IMR-90 (cell line): Measurements from ENCODE around the gene BATF. TPM values are rescaled to one million over a fixed set of nuclear protein-coding genes. Genes with fewer than 3 reads are reported as not detected.

Experiments
- ATAC-seq: fragments of 200-7000 bp; cut with Tn5 transposase; 2 replicates; pipeline ENCODE4 v1.9.1; 2020; ENCODE audit warnings: low read depth, mild to moderate bottlenecking, moderate library complexity
- BruUV-seq: library from RNA; stranded (reverse); fragments of 400-500 nt; replicated peaks from 2 replicates; lab custom pipeline; 2021; lab: Mats Ljungman, UMichigan
- CTCF ChIA-PET: fragments of 300-600 bp; formaldehyde crosslinking; extraction: SDS; loops from one replicate; lab custom pipeline; 2021; ENCODE audit warnings: antibody characterized with exemption; lab: Yijun Ruan, JAX
- POLR2A ChIA-PET: fragments of 300-600 bp; sonication (Branson Sonifier 250); formaldehyde crosslinking; loops from one replicate; lab custom pipeline; 2022; ENCODE audit warnings: antibody characterized with exemption; ENCODE audit not compliant: unreplicated experiment; lab: Charles Lee
- DNase-seq: peaks from one replicate; pipeline ENCODE4 v3.0.0; 2013
- H2AFZ ChIP-seq: replicated peaks from 2 replicates; pipeline ENCODE3; 2013; ENCODE audit warnings: low read length, mild to moderate bottlenecking; ENCODE audit not compliant: poor library complexity
- H2AK5ac ChIP-seq: 2 replicates; pipeline ENCODE4 v1.6.1; 2013; ENCODE audit warnings: low read depth, low read length, inconsistent platforms
- H2AK9ac ChIP-seq: replicated peaks from 2 replicates; pipeline ENCODE3; 2013; ENCODE audit warnings: mild to moderate bottlenecking, low read depth, low read length, moderate library complexity; ENCODE audit not compliant: poor library complexity
- H2BK120ac ChIP-seq: 2 replicates; pipeline ENCODE4 v1.6.1; 2013; ENCODE audit warnings: low read depth, low read length, inconsistent platforms
- H2BK15ac ChIP-seq: 3 replicates; pipeline ENCODE4 v1.6.1; 2013; ENCODE audit warnings: low read depth, low read length, inconsistent platforms
- H2BK20ac ChIP-seq: 2 replicates; pipeline ENCODE4 v1.6.1; 2013; ENCODE audit warnings: low read depth, mild to moderate bottlenecking, inconsistent platforms, low read length, moderate library complexity
- H2BK5ac ChIP-seq: 2 replicates; pipeline ENCODE4 v1.6.1; 2013; ENCODE audit warnings: mild to moderate bottlenecking, low read depth, low read length, inconsistent platforms; ENCODE audit not compliant: poor library complexity, severe bottlenecking
- H3K14ac ChIP-seq: replicated peaks from 2 replicates; pipeline ENCODE4 v1.6.1; 2013; ENCODE audit warnings: low read depth, low read length, inconsistent platforms
- H3K18ac ChIP-seq: 2 replicates; pipeline ENCODE4 v1.6.1; 2013; ENCODE audit warnings: low read depth, low read length, control low read depth
- H3K23ac ChIP-seq: 2 replicates; pipeline ENCODE4 v1.6.1; 2013; ENCODE audit warnings: low read depth, low read length, inconsistent platforms
- H3K27ac ChIP-seq: 2 replicates; pipeline ENCODE4 v1.5.1; 2013; ENCODE audit warnings: mild to moderate bottlenecking, control low read depth, low read length; ENCODE audit not compliant: insufficient read depth
- H3K27me3 ChIP-seq: 2 replicates; pipeline ENCODE4 v1.6.1; 2013; ENCODE audit warnings: low read length; ENCODE audit not compliant: control insufficient read depth, insufficient read depth
- H3K36me3 ChIP-seq: 2 replicates; pipeline ENCODE4 v1.6.1; 2013; ENCODE audit warnings: low read length, mixed read lengths; ENCODE audit not compliant: control insufficient read depth, insufficient read depth
- H3K4ac ChIP-seq: 2 replicates; pipeline ENCODE4 v1.6.1; 2013; ENCODE audit warnings: low read depth, low read length, inconsistent platforms
- H3K4me1 ChIP-seq: 2 replicates; pipeline ENCODE4 v1.6.1; 2013; ENCODE audit warnings: low read length, mixed read lengths; ENCODE audit not compliant: control insufficient read depth, insufficient read depth
- H3K4me2 ChIP-seq: 2 replicates; pipeline ENCODE4 v1.6.1; 2013; ENCODE audit warnings: low read depth, mild to moderate bottlenecking, control low read depth, low read length, moderate library complexity
- H3K4me3 ChIP-seq: 2 replicates; pipeline ENCODE4 v1.5.1; 2013; ENCODE audit warnings: low read depth, mild to moderate bottlenecking, control low read depth, low read length, moderate library complexity; ENCODE audit not compliant: insufficient read depth
- H3K56ac ChIP-seq: 2 replicates; pipeline ENCODE4 v1.6.1; 2013; ENCODE audit warnings: low read length, inconsistent platforms; ENCODE audit not compliant: insufficient read depth; ENCODE audit errors: extremely low read depth
- H3K79me1 ChIP-seq, 2 experiments: 2 replicates each; pipeline ENCODE4 v1.6.1; 2013; ENCODE audit warnings: low read length in 2 of 2, inconsistent platforms in 1 of 2, low read depth in 1 of 2
- H3K9ac ChIP-seq: 2 replicates; pipeline ENCODE4 v1.6.1; 2013; ENCODE audit warnings: low read depth, low read length, control low read depth
- H3K9me1 ChIP-seq: 2 replicates; pipeline ENCODE4 v1.6.1; 2013; ENCODE audit warnings: low read length, inconsistent platforms; ENCODE audit not compliant: insufficient read depth
- H3K9me3 ChIP-seq: 2 replicates; pipeline ENCODE4 v1.6.1; 2013; ENCODE audit warnings: low read length; ENCODE audit not compliant: control insufficient read depth, insufficient read depth
- H4K20me1 ChIP-seq: 2 replicates; pipeline ENCODE4 v1.6.1; 2013; ENCODE audit warnings: low read length, inconsistent platforms; ENCODE audit not compliant: insufficient read depth
- H4K5ac ChIP-seq: 2 replicates; pipeline ENCODE4 v1.6.1; 2013; ENCODE audit warnings: mild to moderate bottlenecking, low read depth, low read length, control low read depth
- H4K8ac ChIP-seq, 2 experiments: 2 replicates each; pipeline ENCODE4 v1.6.1; 2013; ENCODE audit warnings: low read depth in 2 of 2, low read length in 2 of 2, control low read depth in 1 of 2, inconsistent platforms in 1 of 2
- H4K91ac ChIP-seq: 2 replicates; pipeline ENCODE4 v1.6.1; 2013; ENCODE audit warnings: low read depth, low read length, inconsistent platforms; ENCODE audit not compliant: insufficient read depth
- BHLHE40 ChIP-seq: fragments of 150-350 bp; IDR thresholded peaks from 2 replicates; pipeline ENCODE4 v1.6.1; 2016; ENCODE audit warnings: mild to moderate bottlenecking, low read depth, low read length
- CEBPB ChIP-seq: IDR thresholded peaks from 2 replicates; pipeline ENCODE4 v1.6.1; 2012; ENCODE audit warnings: low read depth, low read length, improper control_type of control experiment
- ELK1 ChIP-seq: fragments of 150-350 bp; IDR thresholded peaks from 2 replicates; pipeline ENCODE4 v1.6.1; 2016; ENCODE audit warnings: low read depth, mild to moderate bottlenecking, low read length, moderate library complexity, borderline replicate concordance
- MAZ ChIP-seq: IDR thresholded peaks from 2 replicates; pipeline ENCODE4 v1.6.1; 2012; ENCODE audit warnings: low read depth, mild to moderate bottlenecking, low read length, improper control_type of control experiment, moderate library complexity, borderline replicate concordance
- MXI1 ChIP-seq: IDR thresholded peaks from 2 replicates; pipeline ENCODE4 v1.6.1; 2012; ENCODE audit warnings: low read depth, mild to moderate bottlenecking, low read length, moderate library complexity, borderline replicate concordance
- NFE2L2 ChIP-seq: fragments of 150-350 bp; IDR thresholded peaks from 2 replicates; pipeline ENCODE4 v1.6.1; 2016; ENCODE audit warnings: low read depth, mild to moderate bottlenecking, low read length
- POLR2A ChIP-seq: IDR thresholded peaks from 2 replicates; pipeline ENCODE4 v1.6.1; 2012; ENCODE audit warnings: mild to moderate bottlenecking, low read depth, low read length
- RAD21 ChIP-seq: IDR thresholded peaks from 2 replicates; pipeline ENCODE4 v1.6.1; 2012; ENCODE audit warnings: low read length, improper control_type of control experiment
- RCOR1 ChIP-seq: IDR thresholded peaks from 2 replicates; pipeline ENCODE4 v1.6.1; 2012; ENCODE audit warnings: mild to moderate bottlenecking, low read length, improper control_type of control experiment; ENCODE audit not compliant: insufficient replicate concordance
- RFX5 ChIP-seq: IDR thresholded peaks from 2 replicates; pipeline ENCODE4 v1.8.0; 2012; ENCODE audit warnings: low read depth, mild to moderate bottlenecking, low read length, moderate library complexity
- USF2 ChIP-seq: fragments of 150-350 bp; IDR thresholded peaks from 2 replicates; pipeline ENCODE4 v1.6.1; 2017; ENCODE audit warnings: mild to moderate bottlenecking, antibody characterized with exemption, low read length, low read depth
- WGBS, 2 experiments: methylation state at CpG; one replicate each; pipeline versions ENCODE4 v1.1.5 to v1.1.7; 2013; ENCODE audit warnings: missing lambda C conversion rate in 2 of 2; ENCODE audit not compliant: insufficient read length in 1 of 2; ENCODE audit errors: extremely low coverage in 2 of 2; 5-methylcytosine and 5-hydroxymethylcytosine counted together
- dilution Hi-C: fragments of 300-500 bp; cut with HindIII; formaldehyde crosslinking; loops from one replicate; pipeline ENCODE4 v1.14.3; 2018; ENCODE audit warnings: low sequenced_read_pairs; ENCODE audit not compliant: unreplicated experiment
- in situ Hi-C: fragments of 300-500 bp; cut with MboI; formaldehyde crosslinking; loops from 3 replicates; pipeline ENCODE4 v1.14.3; 2019; ENCODE audit warnings: low sequenced_read_pairs, inconsistent platforms, mixed read lengths
- intact Hi-C: fragments of 100-400 bp; cut with micrococcal nuclease; formaldehyde crosslinking; loops from 2 replicates; pipeline ENCODE4 v1.10.0; 2022
- polyA plus RNA-seq, 3 experiments: library from polyadenylated mRNA; depleted of rRNA; stranded (reverse); fragments of >200 nt; gene quantifications; 2 replicates each; pipeline ENCODE4 v1.2.3, GENCODE V29; 2012; ENCODE audit warnings: low replicate concordance in 1 of 3
- total RNA-seq: library from RNA; depleted of rRNA; stranded (reverse); fragments of >200 nt; gene quantifications from 2 replicates; pipeline ENCODE4 v1.2.3, GENCODE V29; 2012

BATF gene
- total and polyA plus RNA-seq, 2 of the 4 experiments (the other 2 are of a cell fraction) = not detected

- Histone ChIP-seq H4K8ac (no peak overlapping the region), H3K27me3 (no peaks in the 10 kb centered on the region), H2AK9ac (no peak overlapping the region), H2BK20ac (no peak overlapping the region), H2AFZ (no peak overlapping the region), H3K4ac (no peak overlapping the region), H3K4me1 (no peaks in the 10 kb centered on the region), H4K5ac (no peak overlapping the region), H4K20me1 (no peaks in the 10 kb centered on the region), H3K18ac (no peak overlapping the region), H3K9me1 (no peaks in the 10 kb centered on the region), H3K14ac (no peak overlapping the region), H4K91ac (no peak overlapping the region), H3K79me1 (no peaks in the 10 kb centered on the region), H3K56ac (no peak overlapping the region), H2BK5ac (no peak overlapping the region), H3K9ac (no peak overlapping the region), H2AK5ac (no peak overlapping the region), H3K4me3 (no peak overlapping the region), H2BK120ac (no peak overlapping the region), H3K23ac (no peak overlapping the region), H3K4me2 (no peak overlapping the region), H2BK15ac (no peak overlapping the region), H3K27ac (no peak overlapping the region), H3K36me3 (no peaks in the 10 kb centered on the region), H3K9me3 (peaks cover 4% of the 10 kb centered on the region)
- in situ Hi-C loops = no loop called here
- intact Hi-C loops = no loop called here
- POLR2A ChIA-PET = no interaction called here
- no peak for TF ChIP-seq BHLHE40
- no peak for TF ChIP-seq RCOR1
- no peak for TF ChIP-seq MAZ
- TF ChIP-seq USF2 = no peak
- no peak for TF ChIP-seq RAD21
- no peak for TF ChIP-seq RFX5
- no peak for TF ChIP-seq CEBPB
- TF ChIP-seq MXI1 = no peak
- no peak for TF ChIP-seq ELK1
- no peak for TF ChIP-seq POLR2A
- TF ChIP-seq NFE2L2 = no peak
- CTCF ChIA-PET = no interaction called here
- dilution Hi-C loops = no loop called here
- ATAC-seq (no peak), DNase-seq (no peak)
- no TSS peak for BruUV-seq
- WGBS, 2 experiments = no CpG with 5 or more reads among the region's 1 CpG
Observed at GRCh38 chr14:75506930-75507329, 15.3 kb upstream of the BATF start.
